Endothelial cell of umbilical vein (primary cell): ENCODE measurements around the gene TUB. TPM values are rescaled to one million over a fixed set of nuclear protein-coding genes. Genes with fewer than 3 reads are reported as not detected.

Experiments
- BruUV-seq: library from RNA; stranded (reverse); fragments of 400-500 nt; replicated peaks from 2 replicates; lab custom pipeline; 2021; lab: Mats Ljungman, UMichigan
- CTCF ChIA-PET: fragments of 300-600, 350-600 bp; sonication (Branson Sonifier 250); formaldehyde crosslinking; loops from one replicate; lab custom pipeline; 2021; ENCODE audit warnings: antibody characterized with exemption, inconsistent platforms; lab: Charles Lee
- POLR2A ChIA-PET: fragments of 300-600, 350-600 bp; sonication (Branson Sonifier 250); formaldehyde crosslinking; loops from one replicate; lab custom pipeline; 2021; ENCODE audit warnings: antibody characterized with exemption, inconsistent platforms; lab: Charles Lee
- DNase-seq: peaks from one replicate; pipeline ENCODE4 v3.0.0-alpha.2; 2011; ENCODE audit warnings: low read depth, low spot score
- FAIRE-seq: peaks from 2 replicates; lab custom pipeline; 2011; peaks lifted over from hg19 to GRCh38; lab: Jason Lieb, UNC
- H2AFZ ChIP-seq: 2 replicates; pipeline ENCODE4 v1.6.0; 2012; ENCODE audit warnings: low read depth, low read length, control low read depth, inconsistent platforms
- H3K27ac ChIP-seq: 2 replicates; pipeline ENCODE4 v1.5.1; 2011; ENCODE audit warnings: low read depth, mild to moderate bottlenecking, control low read depth, low read length, moderate library complexity; ENCODE audit not compliant: insufficient read depth
- H3K27me3 ChIP-seq, 2 experiments: 2 replicates each; pipeline versions ENCODE4 v1.6.0 to v1.6.1; 2011; ENCODE audit warnings: low read length in 2 of 2, mixed read lengths in 1 of 2; ENCODE audit not compliant: control insufficient read depth in 2 of 2, insufficient read depth in 2 of 2
- H3K36me3 ChIP-seq, 2 experiments: 2 replicates in 1 of 2; 3 replicates in 1 of 2; pipeline ENCODE4 v1.5.1; 2011; ENCODE audit warnings: low read length in 2 of 2, mild to moderate bottlenecking in 1 of 2, moderate library complexity in 1 of 2; ENCODE audit not compliant: control insufficient read depth in 2 of 2, insufficient read depth in 2 of 2; ENCODE audit errors: extremely low read depth in 1 of 2
- H3K4me1 ChIP-seq: 3 replicates; pipeline ENCODE4 v1.5.1; 2011; ENCODE audit warnings: mild to moderate bottlenecking, low read length; ENCODE audit not compliant: control insufficient read depth, insufficient read depth; ENCODE audit errors: extremely low read depth
- H3K4me2 ChIP-seq: 2 replicates; pipeline ENCODE4 v1.6.1; 2011; ENCODE audit warnings: low read length, control low read depth, mixed read lengths; ENCODE audit not compliant: insufficient read depth
- H3K4me3 ChIP-seq, 3 experiments: fragments of 200-600 bp in 1 of 3; sonication (generic), shearing (Covaris generic) in 1 of 3; replicated peaks in 1 of 3; 2 replicates each; pipeline ENCODE4 v1.5.1; 2011 to 2016; ENCODE audit warnings: control low read depth in 3 of 3, low read length in 3 of 3, mild to moderate bottlenecking in 2 of 3, inconsistent platforms in 1 of 3, low read depth in 1 of 3, moderate library complexity in 1 of 3; ENCODE audit not compliant: insufficient read depth in 1 of 3
- H3K79me2 ChIP-seq: 2 replicates; pipeline ENCODE4 v1.6.0; 2012; ENCODE audit warnings: low read length, inconsistent platforms; ENCODE audit not compliant: control insufficient read depth, insufficient read depth
- H3K9ac ChIP-seq: replicated peaks from 2 replicates; pipeline ENCODE3; 2011; ENCODE audit warnings: low read length, control low read depth; ENCODE audit not compliant: insufficient read depth; ENCODE audit errors: extremely low read depth
- H3K9me1 ChIP-seq: replicated peaks from 3 replicates; pipeline ENCODE4 v1.6.0; 2011; ENCODE audit warnings: mild to moderate bottlenecking, low read length; ENCODE audit not compliant: control insufficient read depth, insufficient read depth; ENCODE audit errors: extremely low read depth
- H3K9me3 ChIP-seq: replicated peaks from 2 replicates; pipeline ENCODE4 v1.5.1; 2012; ENCODE audit warnings: low read length, inconsistent platforms; ENCODE audit not compliant: control insufficient read depth, insufficient read depth
- H4K20me1 ChIP-seq: replicated peaks from 2 replicates; pipeline ENCODE3; 2011; ENCODE audit warnings: mild to moderate bottlenecking, low read length; ENCODE audit not compliant: control insufficient read depth, insufficient read depth; ENCODE audit errors: extremely low read depth
- EZH2 ChIP-seq: IDR thresholded peaks from 2 replicates; pipeline ENCODE4 v1.6.1; 2012; ENCODE audit warnings: borderline replicate concordance, low read depth, mild to moderate bottlenecking, moderate library complexity, low read length, inconsistent platforms; ENCODE audit not compliant: severe bottlenecking
- FOS ChIP-seq: IDR thresholded peaks from 2 replicates; pipeline ENCODE4 v1.6.1; 2011; ENCODE audit warnings: mild to moderate bottlenecking, low read length, moderate library complexity, borderline replicate concordance; ENCODE audit not compliant: insufficient read depth
- GATA2 ChIP-seq: IDR thresholded peaks from 2 replicates; pipeline ENCODE4 v1.7.0; 2011; ENCODE audit warnings: low read depth, mild to moderate bottlenecking, moderate library complexity, mixed read lengths, low read length; ENCODE audit not compliant: insufficient read length, insufficient read depth
- JUN ChIP-seq: IDR thresholded peaks from 2 replicates; pipeline ENCODE4 v1.6.1; 2011; ENCODE audit warnings: borderline replicate concordance, low read depth; ENCODE audit not compliant: insufficient read length, insufficient read depth
- MYC ChIP-seq: IDR thresholded peaks from one replicate; pipeline ENCODE4 v1.6.1; 2011; ENCODE audit warnings: mild to moderate bottlenecking, low read depth, low read length
- POLR2A ChIP-seq: IDR thresholded peaks from 2 replicates; pipeline ENCODE4 v1.6.1; 2012; ENCODE audit warnings: low read depth, mild to moderate bottlenecking, control low read depth, low read length
- POLR2AphosphoS5 ChIP-seq: IDR thresholded peaks from 2 replicates; pipeline ENCODE4 v1.6.1; 2012; ENCODE audit warnings: low read depth, mild to moderate bottlenecking, control low read depth, low read length, moderate library complexity; ENCODE audit not compliant: insufficient read depth
- dilution Hi-C: fragments of 300-500 bp; cut with MboI; formaldehyde crosslinking; loops from one replicate; pipeline ENCODE4 v1.15.0; 2019; ENCODE audit warnings: low sequenced_read_pairs; ENCODE audit not compliant: extremely low pct_ligation_motif_present
- intact Hi-C: fragments of 100-400 bp; cut with micrococcal nuclease; formaldehyde crosslinking; loops from one replicate; pipeline ENCODE4 v1.10.0; 2022
- polyA plus RNA-seq, 4 experiments: library from polyadenylated mRNA; depleted of rRNA in 3 of 4; stranded (reverse) in 3 of 4; unstranded in 1 of 4; fragments of >200 nt; gene quantifications; 2 replicates each; pipeline versions ENCODE4 v1.2.1 to v1.2.3, GENCODE V29; 2011 to 2012; ENCODE audit warnings: missing spikeins in 1 of 4
- total RNA-seq: library from RNA; stranded (reverse); gene quantifications from 2 replicates; pipeline ENCODE4 v1.2.3, GENCODE V29; 2021
- TF ChIP-seq, protein P1 (sequence below), 2 donors: IDR thresholded peaks; 1 replicate in 1 of 2; 2 replicates in 1 of 2; pipeline ENCODE4 v1.5.1; 2011; ENCODE audit warnings: low read length in 2 of 2, mild to moderate bottlenecking in 2 of 2, moderate library complexity in 2 of 2, control low read depth in 1 of 2, inconsistent platforms in 1 of 2, low read depth in 1 of 2; ENCODE audit not compliant: insufficient read depth in 1 of 2; ENCODE audit errors: extremely low read depth in 1 of 2
- TF ChIP-seq, protein P2 (sequence below): IDR thresholded peaks from 2 replicates; pipeline ENCODE4 v1.6.1; 2011; ENCODE audit not compliant: insufficient read depth, insufficient read length

TUB gene
- total and polyA plus RNA-seq, 2 donors (not counting 3 experiments of a cell fraction or from before 2014, with no cell fraction given): 2.3 to 3.9 TPM

DNA sequence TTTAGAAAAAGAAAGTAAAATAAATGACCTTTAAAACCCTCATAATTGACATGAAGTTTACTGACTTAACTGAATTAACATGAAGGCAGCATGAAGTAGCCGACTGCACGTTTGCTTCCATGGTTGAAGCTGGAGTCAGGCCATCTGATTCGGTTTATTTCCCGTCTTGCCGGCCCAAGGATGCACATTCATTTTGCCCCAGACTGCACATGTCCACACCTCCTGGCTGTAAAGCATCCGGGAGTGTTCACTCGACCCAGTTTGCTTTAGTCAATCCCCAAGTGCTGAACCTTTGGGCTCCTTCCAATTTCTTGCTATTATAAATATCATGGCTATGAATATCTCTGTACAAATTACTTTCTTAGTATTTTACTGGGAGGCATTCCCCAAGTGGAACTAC lies 17.7 kb upstream of the TUB start:
- Histone ChIP-seq H3K4me2 (no peak overlapping the region), H3K9ac (no peak overlapping the region), H3K4me1 (no peaks in the 10 kb centered on the region), H3K36me3 (no peaks in the 10 kb centered on the region), H4K20me1 (no peaks in the 10 kb centered on the region), H3K27me3 (no peaks in the 10 kb centered on the region), H2AFZ (no peak overlapping the region), H3K27ac (no peak overlapping the region), H3K4me3 (no peak overlapping the region), H3K9me1 (no peaks in the 10 kb centered on the region), H3K9me3 (no peaks in the 10 kb centered on the region), H3K79me2 (no peaks in the 10 kb centered on the region)
- dilution Hi-C loops (no loop called here), intact Hi-C loops (no loop called here)
- ChIA-PET CTCF (interaction anchor here (1.2 to 1.3 kb wide), 2 partner anchors 11 to 57 kb away, joined by 3 to 4 read pairs; no protein-coding TSS in a partner anchor), POLR2A (no interaction called here)
- FAIRE-seq (no peak), DNase-seq (no peak)
- no TSS peak for BruUV-seq
- TF ChIP-seq FOS: no peak
- no peak for TF ChIP-seq MYC
- no peak for TF ChIP-seq POLR2AphosphoS5
- no peak for TF ChIP-seq EZH2
- no peak for TF ChIP-seq GATA2
- TF ChIP-seq POLR2A: no peak
- no peak for TF ChIP-seq JUN
- TF ChIP-seq, protein P1, sequence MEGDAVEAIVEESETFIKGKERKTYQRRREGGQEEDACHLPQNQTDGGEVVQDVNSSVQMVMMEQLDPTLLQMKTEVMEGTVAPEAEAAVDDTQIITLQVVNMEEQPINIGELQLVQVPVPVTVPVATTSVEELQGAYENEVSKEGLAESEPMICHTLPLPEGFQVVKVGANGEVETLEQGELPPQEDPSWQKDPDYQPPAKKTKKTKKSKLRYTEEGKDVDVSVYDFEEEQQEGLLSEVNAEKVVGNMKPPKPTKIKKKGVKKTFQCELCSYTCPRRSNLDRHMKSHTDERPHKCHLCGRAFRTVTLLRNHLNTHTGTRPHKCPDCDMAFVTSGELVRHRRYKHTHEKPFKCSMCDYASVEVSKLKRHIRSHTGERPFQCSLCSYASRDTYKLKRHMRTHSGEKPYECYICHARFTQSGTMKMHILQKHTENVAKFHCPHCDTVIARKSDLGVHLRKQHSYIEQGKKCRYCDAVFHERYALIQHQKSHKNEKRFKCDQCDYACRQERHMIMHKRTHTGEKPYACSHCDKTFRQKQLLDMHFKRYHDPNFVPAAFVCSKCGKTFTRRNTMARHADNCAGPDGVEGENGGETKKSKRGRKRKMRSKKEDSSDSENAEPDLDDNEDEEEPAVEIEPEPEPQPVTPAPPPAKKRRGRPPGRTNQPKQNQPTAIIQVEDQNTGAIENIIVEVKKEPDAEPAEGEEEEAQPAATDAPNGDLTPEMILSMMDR (IDR thresholded peaks at IDR 0.05; ENCODE audit: extremely low read depth in 1 of 2, insufficient read depth in 1 of 2, low read depth in 1 of 2, low read length in 2 of 2): no peak
- TF ChIP-seq, protein P2, sequence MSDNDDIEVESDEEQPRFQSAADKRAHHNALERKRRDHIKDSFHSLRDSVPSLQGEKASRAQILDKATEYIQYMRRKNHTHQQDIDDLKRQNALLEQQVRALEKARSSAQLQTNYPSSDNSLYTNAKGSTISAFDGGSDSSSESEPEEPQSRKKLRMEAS: no peak
